ENCODE results near the gene FSTL4.

- TF ChIP-seq, protein P1, sequence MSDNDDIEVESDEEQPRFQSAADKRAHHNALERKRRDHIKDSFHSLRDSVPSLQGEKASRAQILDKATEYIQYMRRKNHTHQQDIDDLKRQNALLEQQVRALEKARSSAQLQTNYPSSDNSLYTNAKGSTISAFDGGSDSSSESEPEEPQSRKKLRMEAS (IDR thresholded peaks at IDR 0.05; ENCODE audit: low read depth), result no peak
- TF ChIP-seq JUND (IDR thresholded peaks at IDR 0.05) (no peak), CTCF (IDR thresholded peaks at IDR 0.05) (no peak), GABPA (IDR thresholded peaks at IDR 0.05; ENCODE audit: low read depth) (no peak), TAF1 (IDR thresholded peaks at IDR 0.05; ENCODE audit: borderline replicate concordance, low read depth, low read length) (no peak), MXI1 (IDR thresholded peaks at IDR 0.05; ENCODE audit: low read depth, low read length) (no peak), CHD2 (IDR thresholded peaks at IDR 0.05; ENCODE audit: low read length, partially characterized antibody) (no peak), RXRA (IDR thresholded peaks at IDR 0.05; ENCODE audit: borderline replicate concordance, low read depth) (no peak), POLR2AphosphoS5 (IDR thresholded peaks at IDR 0.05; ENCODE audit: low read depth, low read length) (no peak), TEAD4 (IDR thresholded peaks at IDR 0.05; ENCODE audit: borderline replicate concordance, insufficient read depth) (no peak)
These were observed 80.7 kb downstream of the FSTL4 start for GRCh38 chr5:133531594-133531993.

Data from SK-N-SH (cell line).